Measurements from ENCODE around the gene APBB2.
"Not testable (repeated sequence)": the region's sequence is repeated elsewhere in the genome, so short reads cannot be mapped to it uniquely, and the experiment has no call there.

The APBB2 gene

GRCh38 chr4:40900531-40900930 lies 313.8 kb downstream of the APBB2 start:
- DNase-seq (ENCODE audit: low spot score) = not testable (repeated sequence)

GRCh38 chr4:40897557-40898203 lies 316.7 kb downstream of the APBB2 start:
- DNase-seq (ENCODE audit: low spot score) = peak; percentile 82

GRCh38 chr4:40890764-40891163 lies 323.6 kb downstream of the APBB2 start:
- DNase-seq (ENCODE audit: low spot score) = no peak

GRCh38 chr4:40890199-40890598 lies 324.1 kb downstream of the APBB2 start:
- DNase-seq (ENCODE audit: low spot score) = no peak

- no peak for DNase-seq (ENCODE audit: low spot score)
These were observed 325.4 kb downstream of the APBB2 start for GRCh38 chr4:40888933-40889332.

- no peak for DNase-seq (ENCODE audit: low spot score)
These were observed 326.6 kb downstream of the APBB2 start for GRCh38 chr4:40887764-40888131.

- DNase-seq (ENCODE audit: low spot score) = no peak
These were observed 327.2 kb downstream of the APBB2 start for GRCh38 chr4:40886931-40887763.

- no peak for DNase-seq (ENCODE audit: low spot score)
These were observed 332.5 kb downstream of the APBB2 start for GRCh38 chr4:40881851-40882250.

- no peak for DNase-seq (ENCODE audit: low spot score)
These were observed 333.2 kb downstream of the APBB2 start for GRCh38 chr4:40881096-40881495.

- DNase-seq (ENCODE audit: low spot score) = no peak
These were observed 335.7 kb downstream of the APBB2 start for GRCh38 chr4:40878548-40879055.

- DNase-seq (ENCODE audit: low spot score) = no peak
These were observed 337.3 kb downstream of the APBB2 start for GRCh38 chr4:40877081-40877480.

- no peak for DNase-seq (ENCODE audit: low spot score)
These were observed 338.7 kb downstream of the APBB2 start for GRCh38 chr4:40875507-40876150.

GRCh38 chr4:40874901-40875300 lies 339.4 kb downstream of the APBB2 start:
- DNase-seq (ENCODE audit: low spot score) = no peak

- no peak for DNase-seq (ENCODE audit: low spot score)
These were observed 340.0 kb downstream of the APBB2 start for GRCh38 chr4:40874331-40874730.

- DNase-seq (ENCODE audit: low spot score) = no peak
These were observed 342.6 kb downstream of the APBB2 start for GRCh38 chr4:40871695-40872250.

- DNase-seq (ENCODE audit: low spot score) = no peak
These were observed 344.2 kb downstream of the APBB2 start for GRCh38 chr4:40870150-40870549.

- no peak for DNase-seq (ENCODE audit: low spot score)
These were observed 348.6 kb downstream of the APBB2 start for GRCh38 chr4:40865696-40866095.

- DNase-seq (ENCODE audit: low spot score) = no peak
These were observed 349.8 kb downstream of the APBB2 start for GRCh38 chr4:40864531-40864930.

GRCh38 chr4:40858962-40859361 lies 355.4 kb downstream of the APBB2 start:
- no peak for DNase-seq (ENCODE audit: low spot score)

GRCh38 chr4:40857956-40858355 lies 356.4 kb downstream of the APBB2 start:
- DNase-seq (ENCODE audit: low spot score) = no peak

GRCh38 chr4:40856840-40857362 lies 357.4 kb downstream of the APBB2 start:
- DNase-seq (ENCODE audit: low spot score) = no peak

- DNase-seq (ENCODE audit: low spot score) = no peak
These were observed 358.0 kb downstream of the APBB2 start for GRCh38 chr4:40856277-40856839.
